IPS-NIHi11 (cell line): ENCODE results near the gene OXA1L.
"Not testable (repeated sequence)": the region's sequence is repeated elsewhere in the genome, so short reads cannot be mapped to it uniquely, and the experiment has no call there.

Source experiments
- DNase-seq: peaks from one replicate; pipeline ENCODE4 v3.0.0; 2012; ENCODE audit warnings: mixed read lengths, low spot score

The OXA1L gene

GRCh38 chr14:22766457-22767322 is at the start of gene OXA1L:
OXA1L (plus strand) TSS chr14:22766688; CDS start chr14:22766702, 14 bp downstream.
- peak; percentile 94 for DNase-seq

- no peak for DNase-seq
These were observed 48.4 kb upstream of the OXA1L start for GRCh38 chr14:22718091-22718490.

GRCh38 chr14:22721213-22721612 is 45.3 kb upstream of the OXA1L start:
- DNase-seq, result no peak

GRCh38 chr14:22723815-22724214 is 42.7 kb upstream of the OXA1L start:
- DNase-seq, result no peak

DNA sequence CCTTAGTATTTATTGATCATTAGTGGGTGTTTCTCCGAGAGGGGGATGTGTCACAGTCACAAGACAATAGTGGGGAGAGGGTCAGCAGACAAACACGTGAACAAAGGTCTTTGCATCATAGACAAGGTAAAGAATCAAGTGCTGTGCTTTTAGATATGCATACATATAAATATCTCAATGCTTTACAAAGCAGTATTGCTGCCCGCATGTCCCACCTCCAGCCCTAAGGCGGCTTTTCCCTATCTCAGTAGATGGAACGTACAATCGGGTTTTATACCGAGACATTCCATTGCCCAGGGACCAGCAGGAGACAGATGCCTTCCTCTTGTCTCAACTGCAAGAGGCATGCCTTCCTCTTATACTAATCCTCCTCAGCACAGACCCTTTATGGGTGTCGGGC is 41.6 kb upstream of the OXA1L start:
- DNase-seq, result not testable (repeated sequence)

GRCh38 chr14:22725374-22725773 is 41.1 kb upstream of the OXA1L start:
- not testable (repeated sequence) for DNase-seq

DNA sequence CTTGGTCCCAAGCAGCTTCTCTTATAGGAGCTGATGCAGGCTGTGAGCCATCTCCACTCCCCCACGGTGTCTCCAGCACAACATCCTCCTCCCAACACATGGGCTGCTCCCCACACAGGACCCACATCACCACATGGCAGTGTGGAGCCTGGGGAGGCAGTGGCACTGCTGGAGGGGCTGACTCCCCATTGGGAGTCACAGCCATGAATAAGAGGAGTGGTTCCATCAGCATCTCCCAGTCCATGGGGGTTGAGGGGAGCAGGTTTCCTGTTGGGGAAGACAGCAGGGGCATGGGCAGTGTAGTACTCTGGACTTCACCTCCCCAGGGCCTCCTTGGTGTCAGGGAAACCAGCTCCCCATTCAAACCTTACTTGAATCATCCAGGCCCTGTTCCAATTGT is 40.5 kb upstream of the OXA1L start:
- DNase-seq, result no peak

DNA sequence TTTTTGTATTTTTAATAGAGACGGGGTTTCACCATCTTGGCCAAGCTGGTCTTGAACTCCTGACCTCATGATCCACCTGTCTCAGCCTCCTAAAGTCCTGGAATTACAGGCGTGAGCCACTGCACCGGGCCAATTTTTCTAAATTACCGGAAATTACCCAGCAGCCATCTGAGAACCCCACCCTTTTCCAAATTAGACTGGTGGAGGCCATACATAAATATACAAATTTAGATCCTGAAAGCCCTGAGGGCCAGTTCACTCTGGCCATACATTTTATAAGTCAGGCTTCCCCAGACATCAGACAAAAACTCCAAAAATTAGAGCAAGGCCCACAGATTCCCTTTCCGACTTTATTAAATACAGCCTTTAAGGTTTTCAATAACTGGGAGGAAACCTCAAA is 34.4 kb upstream of the OXA1L start:
- not testable (repeated sequence) for DNase-seq

GRCh38 chr14:22733829-22734228 is 32.7 kb upstream of the OXA1L start:
- no peak for DNase-seq

DNA sequence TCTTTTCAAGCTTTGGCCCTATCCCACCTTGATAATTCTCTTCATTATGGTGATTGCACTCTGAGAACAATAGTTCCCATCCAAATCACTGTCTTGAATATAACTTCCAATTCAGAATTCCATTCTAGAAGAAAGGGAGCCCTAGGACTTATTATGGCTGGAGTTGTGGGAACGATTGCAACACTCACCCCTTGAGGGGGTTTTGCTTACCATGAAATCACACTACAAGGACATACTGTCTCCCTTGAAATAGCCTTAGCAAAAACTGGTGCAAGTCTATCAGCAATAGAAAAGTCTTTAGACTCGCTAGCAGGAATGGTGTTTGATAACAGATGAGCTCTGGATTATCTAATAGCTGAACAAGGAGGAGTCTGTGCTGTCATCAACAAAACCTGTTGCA is 31.4 kb upstream of the OXA1L start:
- DNase-seq, result no peak

GRCh38 chr14:22736384-22736783 is 30.1 kb upstream of the OXA1L start:
- DNase-seq, result not testable (repeated sequence)

DNA sequence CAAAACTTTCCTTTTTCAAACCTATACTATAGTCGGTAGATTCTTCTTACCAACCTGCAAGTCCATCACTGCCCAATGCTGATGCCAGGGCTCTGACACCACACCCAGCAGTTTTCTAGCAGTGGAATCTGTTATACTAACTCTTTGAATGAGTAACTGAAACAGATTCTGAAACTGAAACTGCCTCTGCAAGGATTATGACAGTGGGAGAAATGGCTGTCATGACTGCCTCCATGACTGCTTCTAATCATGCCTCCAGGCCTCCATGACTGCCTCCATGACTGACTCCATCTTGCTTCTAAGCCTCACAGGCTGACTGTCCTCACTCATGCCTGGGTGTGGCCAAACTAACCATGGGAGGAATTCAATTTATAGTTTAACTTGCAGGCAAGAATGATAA is 29.4 kb upstream of the OXA1L start:
- DNase-seq, result no peak

GRCh38 chr14:22739423-22739822 is 27.1 kb upstream of the OXA1L start:
- no peak for DNase-seq

GRCh38 chr14:22740020-22740419 is 26.5 kb upstream of the OXA1L start:
- DNase-seq, result no peak

DNA sequence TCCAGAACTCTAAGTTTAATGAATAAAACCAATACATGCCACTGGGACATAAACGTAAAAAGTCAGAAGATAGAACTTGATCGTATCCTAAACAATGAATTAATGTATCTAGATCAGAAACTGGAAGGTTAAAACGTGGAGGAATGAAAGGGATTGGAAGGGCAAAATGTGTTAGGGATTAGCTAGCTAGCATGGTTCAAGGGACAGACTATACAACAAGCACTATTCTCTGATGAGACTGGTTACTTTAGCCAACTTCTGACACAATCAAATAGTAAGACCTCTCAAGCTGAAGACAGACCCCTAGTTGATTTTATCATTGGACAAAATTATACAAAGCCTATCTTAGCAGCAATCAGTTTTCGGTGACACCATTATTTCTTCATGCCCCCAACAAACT is 18.7 kb upstream of the OXA1L start:
- DNase-seq, result no peak

GRCh38 chr14:22748206-22748605 is 18.3 kb upstream of the OXA1L start:
- DNase-seq, result no peak

GRCh38 chr14:22748631-22749068 is 17.8 kb upstream of the OXA1L start:
- DNase-seq, result no peak

DNA sequence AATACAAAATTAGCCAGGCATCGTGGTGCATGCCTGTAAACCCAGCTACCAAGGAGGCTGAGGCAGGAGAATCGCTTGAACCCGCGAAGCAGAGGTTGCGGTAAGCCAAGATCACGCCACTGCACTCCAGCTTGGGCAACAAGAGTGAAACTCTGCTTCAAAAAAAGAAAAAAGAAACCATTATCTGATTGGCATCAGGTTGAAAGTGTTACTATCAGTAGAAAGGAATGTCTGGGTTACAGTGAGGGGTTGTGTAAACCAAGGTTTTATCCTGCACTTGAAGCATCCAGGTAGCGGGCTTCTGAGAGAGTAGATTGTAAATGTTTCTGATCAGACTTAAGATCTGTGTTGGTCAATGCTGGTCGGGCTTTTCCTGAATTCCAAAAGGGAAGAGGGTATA is 14.1 kb upstream of the OXA1L start:
- DNase-seq, result no peak

DNA sequence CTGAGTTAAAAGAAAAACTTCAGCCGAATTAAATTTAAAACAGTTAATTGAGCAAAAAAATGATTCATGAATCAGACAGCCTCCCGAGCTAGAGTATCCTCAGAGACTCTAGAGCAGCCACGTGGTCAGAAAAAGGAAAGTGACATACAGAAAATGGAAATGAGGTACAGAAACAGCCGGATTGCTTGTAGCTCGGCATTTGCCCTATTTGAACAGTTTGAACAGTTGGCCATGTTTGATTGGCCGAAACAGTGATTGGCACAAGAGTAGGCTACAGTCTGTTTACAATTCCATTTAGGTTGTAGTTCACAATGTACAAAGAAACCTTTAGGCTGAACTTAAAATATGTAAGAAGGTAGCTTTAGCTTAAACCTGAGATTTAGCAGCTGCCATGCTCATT is 12.9 kb upstream of the OXA1L start:
- no peak for DNase-seq

DNA sequence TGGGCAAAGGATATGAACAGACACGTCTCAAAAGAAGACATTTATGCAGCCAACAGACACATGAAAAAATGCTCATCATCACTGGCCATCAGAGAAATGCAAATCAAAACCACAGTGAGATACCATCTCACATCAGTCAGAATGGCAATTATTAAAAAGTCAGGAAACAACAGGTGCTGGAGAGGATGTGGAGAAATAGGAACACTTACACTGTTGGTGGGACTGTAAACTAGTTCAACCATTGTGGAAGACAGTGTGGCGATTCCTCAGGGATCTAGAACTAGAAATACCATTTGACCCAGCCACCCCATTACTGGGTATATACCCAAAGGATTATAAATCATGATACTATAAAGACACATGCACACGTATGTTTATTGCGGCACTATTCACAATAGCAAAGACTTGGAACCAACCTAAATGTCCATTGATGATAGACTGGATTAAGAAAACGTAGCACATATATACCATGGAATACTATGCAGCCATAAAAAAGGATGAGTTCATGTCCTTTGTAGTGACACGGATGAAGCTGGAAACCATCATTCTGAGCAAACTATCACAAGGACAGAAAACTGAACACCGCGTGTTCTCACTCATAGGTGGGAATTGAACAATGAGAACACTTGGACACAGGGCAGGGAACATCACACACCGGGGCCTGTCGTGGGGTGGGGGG is 8.4 kb upstream of the OXA1L start:
- DNase-seq, result not testable (repeated sequence)

DNA sequence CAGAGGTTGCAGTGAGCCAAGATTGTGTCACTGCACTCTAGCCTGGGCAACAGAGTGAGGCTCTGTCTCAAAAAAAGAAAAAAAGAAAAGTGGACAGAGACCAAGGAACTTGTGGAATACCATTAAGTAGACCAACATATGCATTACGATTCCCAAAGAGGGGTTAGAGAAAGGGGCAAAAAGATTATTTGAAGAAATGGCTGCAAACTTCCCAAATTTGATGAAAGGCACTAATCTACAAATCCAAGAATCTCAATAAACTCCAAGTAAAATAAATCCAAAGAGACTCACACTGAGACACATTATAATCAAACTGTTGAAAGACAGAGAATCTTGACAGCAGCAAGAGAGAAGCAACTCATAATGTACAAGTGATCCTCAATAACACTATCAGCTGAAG is 4.8 kb upstream of the OXA1L start:
- DNase-seq, result no peak

GRCh38 chr14:22764382-22764781 is 2.1 kb upstream of the OXA1L start:
- DNase-seq, result no peak

DNA sequence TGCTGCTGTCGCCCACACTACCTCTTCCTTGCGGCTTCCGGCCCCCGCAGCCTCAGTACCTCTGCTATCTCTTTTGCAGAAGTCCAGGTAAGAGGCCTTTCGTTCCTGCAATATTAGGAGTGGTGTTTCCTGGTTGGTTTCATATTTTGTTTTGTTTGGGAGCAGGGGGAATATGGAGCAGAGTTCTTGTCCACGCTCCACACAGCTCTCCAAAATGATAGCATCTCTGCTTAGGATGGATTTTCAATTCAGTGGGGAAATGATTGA is 768 bp downstream of the OXA1L start:
- DNase-seq, result no peak

GRCh38 chr14:22768947-22769346 is 2.5 kb downstream of the OXA1L start:
- no peak for DNase-seq
